NCI-H1092 treated with DMSO at 0.1 percent for 48 hours (cell line): Measurements from ENCODE around the gene PSMB3.

Source experiments
- DNase-seq: peaks from one replicate; lab custom pipeline; 2025; lab: John Stamatoyannopoulos, UW

Gene PSMB3

DNA sequence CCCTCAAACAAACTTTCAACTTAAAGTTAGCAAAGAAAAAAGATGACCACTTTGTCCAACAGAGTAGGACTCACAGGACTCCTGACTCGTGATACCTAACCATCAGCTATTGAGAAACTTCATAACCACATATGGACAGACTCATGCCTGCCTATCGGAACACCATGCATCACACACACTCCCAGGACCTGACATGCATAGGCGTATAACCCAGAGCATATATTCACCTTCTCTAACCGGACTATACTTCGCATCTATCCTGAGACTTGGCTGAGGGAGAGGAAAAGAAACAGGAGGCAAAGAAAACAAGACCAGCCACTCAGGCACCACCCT lies 44.6 kb downstream of the PSMB3 start:
- DNase-seq = no peak

GRCh38 chr17:38797828-38798227 lies 45.3 kb downstream of the PSMB3 start:
- no peak for DNase-seq

- DNase-seq = peak; percentile 32
These were observed 46.3 kb downstream of the PSMB3 start for GRCh38 chr17:38798614-38799500.

DNA sequence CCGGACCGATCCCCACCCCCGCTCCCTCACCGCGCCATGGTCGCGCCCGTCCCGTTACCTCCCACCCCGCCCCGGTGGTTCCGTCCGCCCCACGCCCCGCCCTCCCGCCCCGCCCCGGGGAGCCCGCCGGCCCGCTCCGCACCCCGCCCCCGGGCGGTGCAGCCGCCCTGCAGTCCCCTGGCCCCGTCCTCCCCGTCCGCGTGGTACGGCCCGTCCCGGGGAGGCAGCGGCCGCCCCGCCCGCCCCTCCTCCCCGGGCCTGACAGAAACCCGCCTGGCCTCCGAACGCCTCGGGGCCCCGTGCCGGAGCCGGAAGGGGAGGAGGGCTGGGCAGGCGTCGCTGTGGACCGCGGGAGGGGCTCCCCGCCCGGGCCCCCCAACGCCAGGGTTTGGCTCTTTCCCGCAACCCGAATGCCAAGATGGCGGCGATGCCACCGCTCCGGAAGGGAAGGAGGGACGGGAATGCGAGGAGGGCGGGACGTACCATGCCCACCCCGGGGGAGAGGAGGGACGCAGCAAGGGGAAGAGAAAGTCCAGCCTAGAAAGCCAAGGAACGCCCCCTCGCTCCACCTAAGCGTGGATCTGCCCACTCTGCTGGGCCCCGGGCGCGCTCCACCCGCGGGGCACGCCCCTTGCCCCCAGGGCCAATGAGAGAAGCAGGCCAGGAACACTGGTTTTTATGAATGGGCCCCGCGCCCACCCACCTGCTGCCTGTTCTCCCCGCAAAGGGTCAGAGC lies 47.1 kb downstream of the PSMB3 start, which contains the start of gene PIP4K2B:
PIP4K2B (minus strand) TSS at position 56 of the 736 bp plus-strand sequence. CDS start 132 bp downstream, outside the sequence.
- DNase-seq = peak; percentile 98

DNA sequence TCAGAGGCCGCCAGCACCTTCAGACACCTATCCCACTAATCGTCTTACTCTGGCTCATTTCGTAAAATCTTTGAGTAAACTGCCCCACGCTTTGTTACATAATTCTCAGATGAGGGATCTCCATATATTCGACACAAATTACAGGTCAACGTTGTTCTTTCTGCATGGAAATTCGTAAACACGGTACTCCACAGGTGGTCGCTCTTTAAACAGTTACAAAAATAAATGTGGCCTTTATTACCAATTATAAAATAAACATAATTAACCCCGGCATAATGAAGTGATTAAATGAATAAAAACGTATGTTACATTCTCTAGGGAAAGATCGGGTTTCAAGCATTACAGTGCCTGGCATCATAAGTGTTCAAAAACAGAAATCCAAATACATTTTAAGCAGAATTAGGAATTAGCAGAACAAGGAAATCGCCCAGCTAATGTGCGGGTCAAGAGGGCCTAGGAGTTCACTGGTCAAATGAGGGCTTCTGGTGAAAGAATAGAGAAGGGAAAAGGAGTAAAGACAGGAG lies 47.8 kb downstream of the PSMB3 start:
- DNase-seq = no peak

- no peak for DNase-seq
These were observed 57.3 kb downstream of the PSMB3 start for GRCh38 chr17:38809828-38810227.
